Osteoblast (primary cell): ENCODE data around the gene MYO5B. TPM values are rescaled to one million over a fixed set of nuclear protein-coding genes. Genes with fewer than 3 reads are reported as not detected.
"Not testable (repeated sequence)": the region's sequence is repeated elsewhere in the genome, so short reads cannot be mapped to it uniquely, and the experiment has no call there.

ENCODE experiments used
- DNase-seq: peaks from one replicate; pipeline ENCODE4 v3.0.0; 2011; ENCODE audit warnings: low spot score, mixed read lengths; ENCODE audit not compliant: insufficient read length; ENCODE audit errors: missing footprints
- H2AFZ ChIP-seq: 2 replicates; pipeline ENCODE4 v1.6.0; 2011; ENCODE audit warnings: mild to moderate bottlenecking, low read length
- H3K27ac ChIP-seq: 2 replicates; pipeline ENCODE4 v1.5.1; 2011; ENCODE audit warnings: mild to moderate bottlenecking, low read depth, low read length, moderate library complexity
- H3K27me3 ChIP-seq: 2 replicates; pipeline ENCODE4 v1.6.0; 2012; ENCODE audit warnings: mild to moderate bottlenecking, control low read depth, inconsistent platforms, low read length, moderate library complexity; ENCODE audit not compliant: insufficient read depth
- H3K36me3 ChIP-seq: 2 replicates; pipeline ENCODE4 v1.5.1; 2011; ENCODE audit warnings: mild to moderate bottlenecking, low read length, control low read depth, moderate library complexity; ENCODE audit not compliant: insufficient read depth
- H3K4me1 ChIP-seq: 2 replicates; pipeline ENCODE4 v1.5.1; 2011; ENCODE audit warnings: mild to moderate bottlenecking, low read length, control low read depth, moderate library complexity; ENCODE audit not compliant: insufficient read depth
- H3K4me2 ChIP-seq: 2 replicates; pipeline ENCODE4 v1.6.0; 2011; ENCODE audit warnings: mild to moderate bottlenecking, low read length; ENCODE audit not compliant: insufficient read depth
- H3K4me3 ChIP-seq: fragments of 200-600 bp; sonication (generic); 3 replicates; pipeline ENCODE4 v1.5.1; 2012; ENCODE audit warnings: mild to moderate bottlenecking, low read length, inconsistent platforms; ENCODE audit not compliant: insufficient read depth
- H3K79me2 ChIP-seq: 2 replicates; pipeline ENCODE4 v1.6.0; 2012; ENCODE audit warnings: mild to moderate bottlenecking, low read length, control low read depth, inconsistent platforms; ENCODE audit not compliant: insufficient read depth
- H3K9me3 ChIP-seq: 2 replicates; pipeline ENCODE4 v1.5.1; 2011; ENCODE audit warnings: low read depth, low read length, control low read depth
- H4K20me1 ChIP-seq: 2 replicates; pipeline ENCODE4 v1.6.0; 2012; ENCODE audit warnings: mild to moderate bottlenecking, low read length, control low read depth; ENCODE audit not compliant: insufficient read depth
- total RNA-seq: library from RNA; depleted of rRNA; stranded (reverse); fragments of >200 nt; gene quantifications from 2 replicates; pipeline ENCODE4 v1.2.3, GENCODE V29; 2012
- TF ChIP-seq, protein P1 (sequence below): IDR thresholded peaks from 2 replicates; pipeline ENCODE4 v1.5.1; 2011; ENCODE audit warnings: mild to moderate bottlenecking, low read depth, low read length, moderate library complexity; ENCODE audit errors: extremely low read depth

The MYO5B gene
- total RNA-seq, 1 donor: 0.36 TPM

DNA sequence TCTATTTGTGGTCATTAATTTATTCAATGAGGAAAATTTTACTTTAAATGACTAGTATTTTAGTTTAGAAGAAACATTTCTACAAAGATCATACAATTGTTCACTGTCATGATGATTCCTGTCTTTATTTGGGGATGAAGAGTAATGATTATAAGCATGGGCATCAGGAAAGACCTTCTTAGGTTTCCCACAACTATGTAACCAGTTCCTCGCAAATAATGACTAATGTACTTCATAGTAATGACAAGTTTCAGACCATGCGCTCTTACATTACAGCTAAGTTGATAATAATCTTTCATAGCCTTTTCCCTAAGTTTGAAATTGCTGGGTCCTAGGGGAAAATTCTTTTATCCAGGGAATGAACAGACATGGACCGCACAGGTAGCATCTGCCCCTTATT is 90.5 kb downstream of the MYO5B start:
- Histone ChIP-seq H3K79me2 (no peaks in the 10 kb centered on the region), H2AFZ (no peak overlapping the region), H4K20me1 (no peaks in the 10 kb centered on the region), H3K36me3 (no peaks in the 10 kb centered on the region), H3K9me3 (no peaks in the 10 kb centered on the region), H3K27ac (no peak overlapping the region), H3K27me3 (no peaks in the 10 kb centered on the region), H3K4me3 (no peak overlapping the region), H3K4me1 (no peaks in the 10 kb centered on the region), H3K4me2 (no peak overlapping the region)
- TF ChIP-seq, protein P1, sequence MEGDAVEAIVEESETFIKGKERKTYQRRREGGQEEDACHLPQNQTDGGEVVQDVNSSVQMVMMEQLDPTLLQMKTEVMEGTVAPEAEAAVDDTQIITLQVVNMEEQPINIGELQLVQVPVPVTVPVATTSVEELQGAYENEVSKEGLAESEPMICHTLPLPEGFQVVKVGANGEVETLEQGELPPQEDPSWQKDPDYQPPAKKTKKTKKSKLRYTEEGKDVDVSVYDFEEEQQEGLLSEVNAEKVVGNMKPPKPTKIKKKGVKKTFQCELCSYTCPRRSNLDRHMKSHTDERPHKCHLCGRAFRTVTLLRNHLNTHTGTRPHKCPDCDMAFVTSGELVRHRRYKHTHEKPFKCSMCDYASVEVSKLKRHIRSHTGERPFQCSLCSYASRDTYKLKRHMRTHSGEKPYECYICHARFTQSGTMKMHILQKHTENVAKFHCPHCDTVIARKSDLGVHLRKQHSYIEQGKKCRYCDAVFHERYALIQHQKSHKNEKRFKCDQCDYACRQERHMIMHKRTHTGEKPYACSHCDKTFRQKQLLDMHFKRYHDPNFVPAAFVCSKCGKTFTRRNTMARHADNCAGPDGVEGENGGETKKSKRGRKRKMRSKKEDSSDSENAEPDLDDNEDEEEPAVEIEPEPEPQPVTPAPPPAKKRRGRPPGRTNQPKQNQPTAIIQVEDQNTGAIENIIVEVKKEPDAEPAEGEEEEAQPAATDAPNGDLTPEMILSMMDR: no peak
- no peak for DNase-seq

DNA sequence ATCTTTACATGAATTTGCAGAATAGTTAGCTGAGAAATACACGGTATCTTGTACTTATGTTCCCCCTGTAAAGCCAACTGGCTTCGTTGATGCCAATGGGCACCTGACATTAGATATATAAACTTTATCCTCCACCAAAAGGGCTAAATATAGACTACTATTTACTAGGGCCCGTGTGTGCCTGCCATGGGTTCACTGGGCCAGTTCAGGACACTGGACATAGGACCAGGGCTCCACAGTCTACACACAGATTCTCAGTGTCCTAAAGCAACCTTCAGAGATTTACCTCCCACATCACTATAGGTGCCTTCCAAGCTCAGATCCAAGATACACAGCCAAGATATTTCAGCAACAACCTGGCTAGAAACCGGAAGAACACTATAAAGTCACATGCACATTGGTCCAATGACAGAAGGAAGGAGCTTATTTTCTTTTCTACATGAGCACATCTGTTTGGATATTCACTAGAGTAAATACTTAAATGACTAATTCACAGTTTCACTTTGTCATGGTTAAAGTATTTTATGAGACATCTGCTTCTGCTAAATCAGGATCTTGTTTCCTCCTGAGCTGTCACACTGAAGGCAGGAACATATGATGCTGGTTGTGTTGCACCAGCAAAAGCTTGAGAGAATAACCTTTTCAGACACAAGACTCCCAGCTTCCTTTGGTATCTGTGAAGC is 95.1 kb downstream of the MYO5B start:
- Histone ChIP-seq H3K4me2 (no peak overlapping the region), H3K79me2 (no peaks in the 10 kb centered on the region), H3K9me3 (no peaks in the 10 kb centered on the region), H3K4me1 (no peaks in the 10 kb centered on the region), H4K20me1 (no peaks in the 10 kb centered on the region), H3K4me3 (no peak overlapping the region), H3K27me3 (no peaks in the 10 kb centered on the region), H3K27ac (no peak overlapping the region), H2AFZ (no peak overlapping the region), H3K36me3 (no peaks in the 10 kb centered on the region)
- TF ChIP-seq, protein P1: no peak
- DNase-seq: peak; percentile 58

DNA sequence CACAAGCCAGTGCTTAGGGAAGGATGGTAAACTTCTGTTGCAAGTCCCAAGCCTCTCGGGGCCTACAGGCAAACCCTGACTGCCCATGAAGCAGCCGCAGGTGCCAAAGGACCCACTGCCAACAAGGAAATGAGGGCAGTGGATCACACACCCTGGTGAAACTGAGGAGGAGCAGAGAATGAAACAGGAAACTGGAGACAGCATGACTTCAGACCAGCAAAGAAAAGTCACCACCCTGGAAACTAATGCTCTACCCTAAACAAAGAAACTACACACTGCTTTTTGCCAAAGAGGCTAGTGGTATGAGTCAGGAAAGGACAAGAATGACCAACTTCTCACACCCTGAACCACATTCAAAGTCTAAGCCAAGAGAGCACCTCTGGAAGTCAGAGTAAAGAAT is 97.2 kb downstream of the MYO5B start:
- H3K4me1 ChIP-seq: no peaks in the 10 kb centered on the region
- H3K4me3 ChIP-seq: no peak overlapping the region
- H3K4me2 ChIP-seq: no peak overlapping the region
- H3K27ac ChIP-seq: no peak overlapping the region
- H2AFZ ChIP-seq: no peak overlapping the region
- TF ChIP-seq, protein P1: no peak
- no peaks in the 10 kb centered on the region for H3K79me2 ChIP-seq
- no peak for DNase-seq
- no peaks in the 10 kb centered on the region for H3K9me3 ChIP-seq
- H3K36me3 ChIP-seq: no peaks in the 10 kb centered on the region
- H3K27me3 ChIP-seq: no peaks in the 10 kb centered on the region
- no peaks in the 10 kb centered on the region for H4K20me1 ChIP-seq

- Histone ChIP-seq H3K79me2 (no peaks in the 10 kb centered on the region), H3K27me3 (no peaks in the 10 kb centered on the region), H2AFZ (no peak overlapping the region), H3K36me3 (no peaks in the 10 kb centered on the region), H3K4me1 (no peaks in the 10 kb centered on the region), H3K9me3 (no peaks in the 10 kb centered on the region), H3K4me3 (no peak overlapping the region), H3K4me2 (no peak overlapping the region), H4K20me1 (no peaks in the 10 kb centered on the region), H3K27ac (no peak overlapping the region)
- DNase-seq: no peak
- TF ChIP-seq, protein P1: no peak
These were observed 98.0 kb downstream of the MYO5B start for GRCh38 chr18:50096766-50097435.

- H3K9me3 ChIP-seq, H3K4me1 ChIP-seq, H3K36me3 ChIP-seq, H3K4me3 ChIP-seq, H3K4me2 ChIP-seq, H3K79me2 ChIP-seq, H3K27ac ChIP-seq, H2AFZ ChIP-seq, DNase-seq, H3K27me3 ChIP-seq, H4K20me1 ChIP-seq: not testable (repeated sequence)
These were observed 100.2 kb downstream of the MYO5B start for GRCh38 chr18:50094786-50095185.
